Fibroblast of lung (primary cell): ENCODE data around the gene ZNF132.

Source experiments
- EZH2 ChIP-seq: IDR thresholded peaks from 2 replicates; pipeline ENCODE4 v1.5.1; 2012; ENCODE audit warnings: low read length, control low read depth, mild to moderate bottlenecking; ENCODE audit errors: missing control alignments
- TF ChIP-seq, protein P1 (sequence below), 2 donors: IDR thresholded peaks in 1 of 2; conservative IDR thresholded peaks in 1 of 2; 1 replicate in 1 of 2; 2 replicates in 1 of 2; pipeline ENCODE4 v1.5.1; 2011 to 2012; ENCODE audit warnings: low read length in 2 of 2, control low read depth in 1 of 2, inconsistent platforms in 1 of 2, low read depth in 1 of 2, mild to moderate bottlenecking in 1 of 2

DNA sequence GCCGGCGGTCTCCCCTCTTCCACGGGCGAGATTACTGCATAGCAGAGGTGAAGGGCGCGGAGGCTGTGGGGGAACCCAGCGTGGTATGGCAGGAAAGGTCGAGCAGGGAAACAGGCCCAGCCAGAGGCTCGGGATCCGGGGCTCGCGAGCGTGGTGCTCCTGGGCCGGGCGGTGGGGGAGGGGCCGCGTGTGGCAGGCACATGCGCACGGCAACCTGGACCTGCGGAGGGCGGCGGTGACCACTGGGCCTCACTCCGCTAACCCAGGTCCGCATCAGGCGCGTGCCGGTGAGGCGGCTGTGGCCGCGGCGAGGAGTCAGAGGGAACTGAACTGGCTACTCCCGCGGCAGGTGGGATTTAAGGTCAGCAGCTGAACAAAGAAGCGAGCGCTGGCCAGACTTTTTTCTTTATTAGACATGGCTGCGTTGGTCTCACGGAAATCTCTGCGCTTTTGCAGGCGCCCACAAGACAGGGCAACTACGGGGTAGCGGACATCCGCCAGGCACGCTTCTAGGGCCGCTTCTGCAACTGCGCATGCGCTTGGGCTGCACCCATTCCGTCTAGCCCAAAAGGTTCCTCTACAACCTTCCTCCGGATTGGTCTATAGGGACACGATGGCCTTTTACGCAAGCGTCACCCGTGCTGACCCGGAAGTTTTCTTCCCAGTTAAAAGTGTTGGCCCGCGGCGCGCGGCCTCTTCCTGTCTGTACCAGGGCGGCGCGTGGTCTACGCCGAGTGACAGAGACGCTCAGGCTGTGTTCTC is 53.2 kb downstream of the ZNF132 start, which contains the start of gene RPS5:
- TF ChIP-seq, protein P1, sequence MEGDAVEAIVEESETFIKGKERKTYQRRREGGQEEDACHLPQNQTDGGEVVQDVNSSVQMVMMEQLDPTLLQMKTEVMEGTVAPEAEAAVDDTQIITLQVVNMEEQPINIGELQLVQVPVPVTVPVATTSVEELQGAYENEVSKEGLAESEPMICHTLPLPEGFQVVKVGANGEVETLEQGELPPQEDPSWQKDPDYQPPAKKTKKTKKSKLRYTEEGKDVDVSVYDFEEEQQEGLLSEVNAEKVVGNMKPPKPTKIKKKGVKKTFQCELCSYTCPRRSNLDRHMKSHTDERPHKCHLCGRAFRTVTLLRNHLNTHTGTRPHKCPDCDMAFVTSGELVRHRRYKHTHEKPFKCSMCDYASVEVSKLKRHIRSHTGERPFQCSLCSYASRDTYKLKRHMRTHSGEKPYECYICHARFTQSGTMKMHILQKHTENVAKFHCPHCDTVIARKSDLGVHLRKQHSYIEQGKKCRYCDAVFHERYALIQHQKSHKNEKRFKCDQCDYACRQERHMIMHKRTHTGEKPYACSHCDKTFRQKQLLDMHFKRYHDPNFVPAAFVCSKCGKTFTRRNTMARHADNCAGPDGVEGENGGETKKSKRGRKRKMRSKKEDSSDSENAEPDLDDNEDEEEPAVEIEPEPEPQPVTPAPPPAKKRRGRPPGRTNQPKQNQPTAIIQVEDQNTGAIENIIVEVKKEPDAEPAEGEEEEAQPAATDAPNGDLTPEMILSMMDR (conservative IDR thresholded peaks at IDR 0.05 in 1 of 2, IDR thresholded peaks at IDR 0.05 in 1 of 2; ENCODE audit: low read depth in 1 of 2, low read length in 2 of 2): no peak
- TF ChIP-seq EZH2: no peak
